Natural killer cell (primary cell): ENCODE measurements around the gene FGGY. TPM values are rescaled to one million over a fixed set of nuclear protein-coding genes. Genes with fewer than 3 reads are reported as not detected.

ENCODE experiments used
- ATAC-seq, 3 donors: fragments of 150-1000 bp in 2 of 3; fragments of 200-7000 bp in 1 of 3; cut with Tn5 transposase; 1 replicate in 1 of 3; 2 replicates in 2 of 3; pipeline ENCODE4 v1.10.0; 2021; ENCODE audit warnings: mild to moderate bottlenecking in 2 of 3, moderate library complexity in 2 of 3
- DNase-seq, 2 donors: peaks; one replicate each; pipeline versions ENCODE4 v3.0.0 to v3.0.0-alpha.2; 2013 to 2021; ENCODE audit warnings: mixed read lengths in 1 of 2
- H3K27ac ChIP-seq: one replicate; pipeline ENCODE4 v1.5.1; 2013; ENCODE audit warnings: mild to moderate bottlenecking, low read length
- H3K27me3 ChIP-seq: one replicate; pipeline ENCODE4 v1.6.1; 2013; ENCODE audit warnings: low read length; ENCODE audit not compliant: control insufficient read depth, insufficient read depth
- H3K36me3 ChIP-seq: one replicate; pipeline ENCODE4 v1.6.1; 2013; ENCODE audit warnings: low read length; ENCODE audit not compliant: control insufficient read depth, insufficient read depth
- H3K4me1 ChIP-seq: one replicate; pipeline ENCODE4 v1.6.1; 2013; ENCODE audit warnings: low read length; ENCODE audit not compliant: control insufficient read depth, insufficient read depth
- H3K4me3 ChIP-seq: one replicate; pipeline ENCODE4 v1.5.1; 2013; ENCODE audit warnings: low read length
- H3K9me3 ChIP-seq: one replicate; pipeline ENCODE4 v1.6.1; 2013; ENCODE audit warnings: low read length; ENCODE audit not compliant: control insufficient read depth, insufficient read depth
- H3K27ac Mint-ChIP-seq, 2 donors: one replicate each; pipeline ENCODE4 v1.8.0; 2022; ENCODE audit warnings: mild to moderate bottlenecking in 2 of 2, mixed read lengths in 2 of 2, moderate library complexity in 1 of 2
- H3K27me3 Mint-ChIP-seq, 2 donors: one replicate each; pipeline ENCODE4 v1.8.0; 2022; ENCODE audit warnings: low read depth in 2 of 2, mixed read lengths in 2 of 2
- H3K36me3 Mint-ChIP-seq: one replicate; pipeline ENCODE4 v1.8.0; 2022; ENCODE audit warnings: mixed read lengths
- H3K4me1 Mint-ChIP-seq, 2 donors: one replicate each; pipeline ENCODE4 v1.8.0; 2022; ENCODE audit warnings: mixed read lengths in 2 of 2
- H3K4me3 Mint-ChIP-seq: one replicate; pipeline ENCODE4 v1.8.0; 2022; ENCODE audit warnings: mild to moderate bottlenecking, moderate library complexity, mixed read lengths
- H3K9me3 Mint-ChIP-seq, 2 donors: one replicate each; pipeline ENCODE4 v1.8.0; 2022; ENCODE audit warnings: mixed read lengths in 2 of 2
- CTCF ChIP-seq: fragments of 200-600 bp; IDR thresholded peaks from one replicate; pipeline ENCODE4 v1.8.0; 2022; ENCODE audit warnings: antibody characterized with exemption
- WGBS: methylation state at CpG from one replicate; pipeline ENCODE4 v1.1.7; 2013; ENCODE audit warnings: missing lambda C conversion rate; ENCODE audit not compliant: insufficient coverage; 5-methylcytosine and 5-hydroxymethylcytosine counted together
- intact Hi-C: fragments of 100-400 bp; cut with micrococcal nuclease; formaldehyde crosslinking; loops from one replicate; pipeline ENCODE4 v1.14.2; 2022
- total RNA-seq, 4 donors: library from RNA; stranded (reverse); fragments of 120-200 nt in 1 of 4; gene quantifications; one replicate each; pipeline versions ENCODE4 v1.2.3 to v1.2.4, GENCODE V29; 2013 to 2022

The FGGY gene
- total RNA-seq, 3 donors from 2014 or later (not counting 1 experiment from before 2014, with no cell fraction given): 21.8 to 31.5 (median 21.8) TPM

GRCh38 chr1:59438058-59438560 is 141.2 kb downstream of the FGGY start:
- H3K27ac ChIP-seq: no peak overlapping the region
- H3K4me3 ChIP-seq: no peak overlapping the region
- no peak overlapping the region for H3K27ac Mint-ChIP-seq
- H3K27me3 ChIP-seq: no peaks in the 10 kb centered on the region
- no peaks in the 10 kb centered on the region for H3K36me3 ChIP-seq
- no peaks in the 10 kb centered on the region for H3K36me3 Mint-ChIP-seq
- no peaks in the 10 kb centered on the region for H3K27me3 Mint-ChIP-seq
- no peak for DNase-seq
- no peak overlapping the region for H3K4me3 Mint-ChIP-seq
- ATAC-seq: no peak
- no peak for TF ChIP-seq CTCF
- no peaks in the 10 kb centered on the region for H3K9me3 ChIP-seq
- no peaks in the 10 kb centered on the region for H3K4me1 ChIP-seq
- no peaks in the 10 kb centered on the region for H3K9me3 Mint-ChIP-seq
- no peaks in the 10 kb centered on the region for H3K4me1 Mint-ChIP-seq
- intact Hi-C loops: no loop called here
- 90% methylated on average over 1 of the region's 1 CpG for WGBS

- H3K27ac Mint-ChIP-seq: no peak overlapping the region
- Histone ChIP-seq H3K9me3 (no peaks in the 10 kb centered on the region), H3K4me1 (no peaks in the 10 kb centered on the region), H3K4me3 (no peak overlapping the region), H3K27me3 (no peaks in the 10 kb centered on the region), H3K36me3 (no peaks in the 10 kb centered on the region), H3K27ac (no peak overlapping the region)
- intact Hi-C loops: no loop called here
- H3K4me3 Mint-ChIP-seq: no peak overlapping the region
- no peak for TF ChIP-seq CTCF
- no peaks in the 10 kb centered on the region for H3K27me3 Mint-ChIP-seq
- peaks cover 0 to 6% of the 10 kb centered on the region in 2 donors for H3K4me1 Mint-ChIP-seq
- no peaks in the 10 kb centered on the region for H3K9me3 Mint-ChIP-seq
- DNase-seq: no peak
- WGBS: 87% methylated on average over 3 of the region's 4 CpGs
- no peaks in the 10 kb centered on the region for H3K36me3 Mint-ChIP-seq
- no peak for ATAC-seq
Observed at GRCh38 chr1:59442492-59442891, 145.6 kb downstream of the FGGY start.

GRCh38 chr1:59443310-59443709 is 146.4 kb downstream of the FGGY start:
- Histone ChIP-seq H3K4me1 (no peaks in the 10 kb centered on the region), H3K9me3 (no peaks in the 10 kb centered on the region), H3K36me3 (no peaks in the 10 kb centered on the region), H3K27ac (no peak overlapping the region), H3K4me3 (no peak overlapping the region), H3K27me3 (no peaks in the 10 kb centered on the region)
- H3K4me3 Mint-ChIP-seq: no peak overlapping the region
- no peak for DNase-seq
- H3K27me3 Mint-ChIP-seq: no peaks in the 10 kb centered on the region
- 100% methylated on average over 1 of the region's 1 CpG for WGBS
- no peaks in the 10 kb centered on the region for H3K36me3 Mint-ChIP-seq
- peaks cover 0 to 6% of the 10 kb centered on the region in 2 donors for H3K4me1 Mint-ChIP-seq
- intact Hi-C loops: no loop called here
- no peak overlapping the region for H3K27ac Mint-ChIP-seq
- ATAC-seq: no peak
- no peak for TF ChIP-seq CTCF
- no peaks in the 10 kb centered on the region for H3K9me3 Mint-ChIP-seq

GRCh38 chr1:59444520-59444919 is 147.6 kb downstream of the FGGY start:
- H3K27me3 ChIP-seq: no peaks in the 10 kb centered on the region
- Mint-ChIP-seq H3K4me3 (no peak overlapping the region), H3K36me3 (no peaks in the 10 kb centered on the region), H3K4me1 (peaks cover 0 to 6% of the 10 kb centered on the region in 2 donors), H3K27ac (no peak overlapping the region), H3K9me3 (no peaks in the 10 kb centered on the region), H3K27me3 (no peaks in the 10 kb centered on the region)
- no peak for TF ChIP-seq CTCF
- WGBS: 97% methylated on average over 5 of the region's 6 CpGs
- intact Hi-C loops: no loop called here
- no peak for ATAC-seq
- no peak for DNase-seq
- no peaks in the 10 kb centered on the region for H3K9me3 ChIP-seq
- H3K4me3 ChIP-seq: no peak overlapping the region
- H3K27ac ChIP-seq: no peak overlapping the region
- H3K4me1 ChIP-seq: no peaks in the 10 kb centered on the region
- no peaks in the 10 kb centered on the region for H3K36me3 ChIP-seq
